ENCODE data around the gene FAM43A.

FAM43A gene

DNA sequence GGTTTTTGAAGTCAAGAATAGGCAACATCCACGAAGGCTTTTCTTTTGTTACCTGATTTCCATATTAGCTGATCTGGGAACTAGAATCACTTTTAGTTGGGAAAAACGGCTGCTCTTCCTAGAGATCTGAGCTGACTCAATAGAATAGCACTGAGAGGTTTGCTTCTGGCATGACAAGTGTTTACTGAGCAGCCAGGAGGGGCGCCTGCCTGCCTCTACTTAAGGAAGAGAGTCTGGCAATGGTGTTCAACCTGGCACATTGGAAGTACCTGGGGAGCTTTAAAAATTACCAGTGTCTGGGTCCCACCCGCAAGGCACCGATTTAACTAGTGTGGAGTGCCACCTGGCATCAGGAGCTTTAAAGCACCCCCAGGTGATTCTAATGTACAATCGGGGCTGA lies 34.4 kb downstream of the FAM43A start:
- no peaks in the 10 kb centered on the region for H3K9me3 ChIP-seq (ENCODE audit: low read depth, low read length)
- no peak for TF ChIP-seq EZH2 (IDR thresholded peaks at IDR 0.05)
- no peak for TF ChIP-seq FOXP2 (optimal IDR thresholded peaks at IDR 0.05; ENCODE audit: control extremely low read depth, extremely low read length, insufficient read depth)
- no peak for TF ChIP-seq POLR2AphosphoS5 (IDR thresholded peaks at IDR 0.05; ENCODE audit: borderline replicate concordance, low read depth, low read length)
- H3K36me3 ChIP-seq (ENCODE audit: insufficient read depth, low read length): no peaks in the 10 kb centered on the region
- no peak overlapping the region for H3K9ac ChIP-seq (ENCODE audit: insufficient read length)
- DNase-seq (ENCODE audit: low read depth, low spot score): no peak
- H3K4me3 ChIP-seq: no peak overlapping the region
- no peak overlapping the region for H3K27ac ChIP-seq

DNA sequence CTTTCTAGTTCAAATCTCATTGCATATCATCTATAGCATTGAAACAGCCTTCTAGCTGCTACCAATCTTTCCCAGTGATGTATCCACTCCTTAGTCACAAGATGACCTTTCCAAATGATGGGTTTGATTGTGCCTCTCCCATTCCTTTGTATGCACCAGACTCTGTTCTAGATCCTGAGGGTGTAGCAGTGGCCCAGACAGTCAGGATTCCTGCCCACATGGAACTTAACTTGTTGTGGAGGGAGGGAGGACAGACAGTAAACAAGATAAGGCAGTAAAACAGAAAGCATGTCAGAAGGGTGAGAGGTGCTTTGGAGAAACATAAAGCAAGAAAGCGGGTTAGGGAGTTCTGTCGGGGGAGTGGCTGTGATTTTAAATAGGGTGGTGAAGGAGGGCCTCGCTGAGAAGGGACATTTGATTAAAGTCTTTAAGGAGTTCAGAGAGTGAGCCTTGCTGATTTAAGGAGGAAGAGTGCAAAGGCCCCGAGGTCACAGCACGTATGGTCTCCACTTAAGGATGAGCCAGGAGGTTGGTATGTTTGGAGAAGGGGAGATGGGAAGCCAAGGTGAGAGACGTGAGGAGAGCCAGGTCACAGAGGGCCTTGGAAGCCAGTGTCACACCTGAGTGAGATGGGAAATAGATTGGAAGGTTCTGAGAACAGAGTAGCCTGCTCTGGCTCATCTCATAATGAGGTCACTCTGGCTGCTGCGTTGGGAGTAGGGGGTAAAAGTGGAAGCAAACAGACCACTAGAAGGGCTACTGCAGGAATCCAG lies 38.3 kb downstream of the FAM43A start:
- no peak overlapping the region for H3K4me3 ChIP-seq
- no peaks in the 10 kb centered on the region for H3K9me3 ChIP-seq (ENCODE audit: low read depth, low read length)
- H3K9ac ChIP-seq (ENCODE audit: insufficient read length): no peak overlapping the region
- TF ChIP-seq FOXP2 (optimal IDR thresholded peaks at IDR 0.05; ENCODE audit: control extremely low read depth, extremely low read length, insufficient read depth) (no peak), EZH2 (IDR thresholded peaks at IDR 0.05) (no peak), POLR2AphosphoS5 (IDR thresholded peaks at IDR 0.05; ENCODE audit: borderline replicate concordance, low read depth, low read length) (no peak)
- H3K36me3 ChIP-seq (ENCODE audit: insufficient read depth, low read length): no peaks in the 10 kb centered on the region
- H3K27ac ChIP-seq: no peak overlapping the region
- DNase-seq (ENCODE audit: low read depth, low spot score): no peak

DNA sequence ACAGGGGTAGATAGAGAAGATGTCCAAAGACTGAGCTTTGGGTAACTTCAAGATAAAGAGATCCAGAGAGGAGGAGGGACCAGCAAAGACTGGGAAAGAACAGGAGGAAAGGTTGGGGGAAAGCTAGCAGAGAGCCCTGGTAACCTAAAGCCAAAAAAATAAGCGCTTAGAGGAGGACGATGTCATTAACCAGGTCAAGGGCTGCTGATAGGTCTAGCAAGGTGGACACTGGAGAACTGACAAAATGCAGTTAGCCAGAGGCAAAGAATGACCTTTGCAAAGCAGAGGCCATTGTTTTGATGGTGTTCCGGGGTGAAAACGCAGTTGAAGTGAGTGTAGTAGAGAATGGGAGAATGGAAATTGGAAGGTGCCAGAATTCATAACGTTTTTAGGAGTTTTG lies 39.7 kb downstream of the FAM43A start:
- no peak for DNase-seq (ENCODE audit: low read depth, low spot score)
- H3K27ac ChIP-seq: no peak overlapping the region
- TF ChIP-seq EZH2 (IDR thresholded peaks at IDR 0.05) (no peak), POLR2AphosphoS5 (IDR thresholded peaks at IDR 0.05; ENCODE audit: borderline replicate concordance, low read depth, low read length) (no peak), FOXP2 (optimal IDR thresholded peaks at IDR 0.05; ENCODE audit: control extremely low read depth, extremely low read length, insufficient read depth) (no peak)
- H3K36me3 ChIP-seq (ENCODE audit: insufficient read depth, low read length): no peaks in the 10 kb centered on the region
- H3K9me3 ChIP-seq (ENCODE audit: low read depth, low read length): no peaks in the 10 kb centered on the region
- no peak overlapping the region for H3K4me3 ChIP-seq
- no peak overlapping the region for H3K9ac ChIP-seq (ENCODE audit: insufficient read length)

DNA sequence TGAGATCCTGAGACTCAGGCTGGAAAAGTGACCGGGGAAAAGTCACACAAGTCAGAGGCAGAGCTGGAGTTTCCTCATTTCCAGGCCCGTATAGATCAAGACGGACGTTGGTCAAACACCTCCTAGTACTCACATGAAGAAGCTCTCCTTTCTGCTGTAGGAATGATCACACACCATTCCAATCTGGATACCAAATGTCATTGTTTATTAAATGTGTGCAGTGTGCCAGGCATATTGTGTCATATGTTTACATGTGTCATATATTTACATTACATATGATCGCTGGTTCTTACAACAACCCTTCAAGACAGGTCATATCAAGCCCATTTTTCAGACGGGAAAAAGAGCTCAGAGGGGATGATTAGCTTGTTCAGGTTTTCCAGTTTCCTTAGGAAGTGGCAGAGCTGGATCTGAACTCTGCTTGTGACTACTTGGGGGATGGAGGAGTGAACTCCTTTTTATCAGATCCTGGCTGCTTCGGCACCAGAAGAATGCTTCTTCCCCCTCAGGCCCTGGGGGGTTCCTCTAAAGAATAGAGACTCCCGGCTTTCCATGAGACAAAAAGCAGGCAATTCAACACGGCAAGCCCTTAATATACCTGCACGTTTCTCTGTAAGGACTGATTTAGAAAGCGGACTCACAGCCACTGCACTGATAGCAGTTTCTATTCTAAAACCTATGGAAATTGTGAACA lies 41.9 kb downstream of the FAM43A start:
- Histone ChIP-seq H3K27ac (no peak overlapping the region), H3K36me3 (ENCODE audit: insufficient read depth, low read length) (no peaks in the 10 kb centered on the region), H3K9me3 (ENCODE audit: low read depth, low read length) (no peaks in the 10 kb centered on the region), H3K9ac (ENCODE audit: insufficient read length) (no peak overlapping the region), H3K4me3 (no peak overlapping the region)
- no peak for DNase-seq (ENCODE audit: low read depth, low spot score)
- TF ChIP-seq FOXP2 (optimal IDR thresholded peaks at IDR 0.05; ENCODE audit: control extremely low read depth, extremely low read length, insufficient read depth) (no peak), POLR2AphosphoS5 (IDR thresholded peaks at IDR 0.05; ENCODE audit: borderline replicate concordance, low read depth, low read length) (no peak), EZH2 (IDR thresholded peaks at IDR 0.05) (no peak)

DNA sequence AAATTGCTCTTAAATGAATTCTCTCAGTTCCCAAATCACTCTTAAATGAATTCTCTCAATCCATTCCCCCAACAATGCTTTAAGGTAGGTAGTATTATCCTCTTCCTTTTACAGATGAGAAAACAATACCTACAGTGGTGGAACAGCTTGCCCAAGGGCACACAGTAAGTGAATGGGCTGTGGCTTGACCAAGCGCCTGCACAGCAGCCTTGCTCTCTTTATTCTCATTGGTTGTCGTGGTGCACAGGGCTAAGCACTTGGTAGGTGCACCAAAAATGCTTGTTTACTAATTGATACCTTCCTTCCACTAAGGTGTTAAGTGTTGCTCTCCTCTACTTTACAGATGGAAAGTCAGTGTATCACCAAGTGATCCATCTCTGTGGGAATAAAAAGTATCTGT lies 43.3 kb downstream of the FAM43A start:
- no peak for DNase-seq (ENCODE audit: low read depth, low spot score)
- TF ChIP-seq EZH2 (IDR thresholded peaks at IDR 0.05): no peak
- Histone ChIP-seq H3K4me3 (no peak overlapping the region), H3K9ac (ENCODE audit: insufficient read length) (no peak overlapping the region), H3K36me3 (ENCODE audit: insufficient read depth, low read length) (no peaks in the 10 kb centered on the region), H3K27ac (no peak overlapping the region), H3K9me3 (ENCODE audit: low read depth, low read length) (no peaks in the 10 kb centered on the region)

DNA sequence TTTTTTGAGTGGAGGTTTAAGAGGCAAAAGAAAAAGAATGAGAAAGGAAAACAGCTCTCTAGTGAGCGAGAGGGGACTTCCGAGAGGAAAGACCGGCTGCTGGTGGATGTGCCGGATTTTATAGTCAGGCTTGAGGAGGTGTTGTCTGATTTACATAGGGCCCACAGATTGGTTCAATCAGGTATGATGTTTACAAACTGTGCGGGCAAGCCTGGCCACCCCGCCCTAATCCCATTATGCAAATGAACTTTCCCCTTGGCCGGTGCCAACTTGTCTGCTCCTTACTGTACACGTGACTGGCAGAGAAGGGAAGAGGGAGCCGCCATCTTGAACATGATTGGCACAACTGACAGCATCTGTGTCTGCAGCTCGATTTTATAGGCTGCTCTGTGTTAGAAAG lies 44.7 kb downstream of the FAM43A start:
- Histone ChIP-seq H3K36me3 (ENCODE audit: insufficient read depth, low read length) (no peaks in the 10 kb centered on the region), H3K27ac (no peak overlapping the region), H3K4me3 (no peak overlapping the region), H3K9me3 (ENCODE audit: low read depth, low read length) (no peaks in the 10 kb centered on the region), H3K9ac (ENCODE audit: insufficient read length) (no peak overlapping the region)
- DNase-seq (ENCODE audit: low read depth, low spot score): no peak
- TF ChIP-seq EZH2 (IDR thresholded peaks at IDR 0.05) (no peak), FOXP2 (optimal IDR thresholded peaks at IDR 0.05; ENCODE audit: control extremely low read depth, extremely low read length, insufficient read depth) (no peak), POLR2AphosphoS5 (IDR thresholded peaks at IDR 0.05; ENCODE audit: borderline replicate concordance, low read depth, low read length) (no peak)

DNA sequence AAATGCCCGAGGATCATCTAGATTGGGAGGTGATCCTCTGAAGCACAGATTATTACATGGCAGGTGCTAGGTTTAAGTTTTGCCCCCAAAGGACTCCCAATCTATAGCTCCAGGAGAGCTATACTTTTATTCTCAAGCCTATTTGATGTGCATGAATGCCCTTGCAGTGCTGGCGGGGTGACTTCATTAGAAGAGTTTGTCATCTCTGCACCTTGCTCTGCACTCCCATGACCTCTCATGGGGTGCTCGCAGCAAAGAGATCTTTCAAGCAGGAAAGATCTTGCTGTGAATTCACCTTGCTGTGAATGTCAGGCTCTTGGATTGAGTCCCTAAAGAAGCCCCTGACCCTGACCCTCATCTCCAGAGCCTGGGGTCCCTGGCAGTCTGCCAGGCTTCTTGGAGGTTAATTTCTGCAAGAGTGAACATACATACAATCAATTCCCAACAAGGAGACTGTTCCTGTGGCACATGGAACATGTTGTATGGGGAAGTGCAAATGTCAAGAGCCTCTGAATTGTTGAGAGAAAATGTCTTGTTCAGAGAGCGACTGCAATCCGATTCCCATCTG lies 45.9 kb downstream of the FAM43A start:
- no peaks in the 10 kb centered on the region for H3K9me3 ChIP-seq (ENCODE audit: low read depth, low read length)
- H3K4me3 ChIP-seq: no peak overlapping the region
- H3K36me3 ChIP-seq (ENCODE audit: insufficient read depth, low read length): no peaks in the 10 kb centered on the region
- DNase-seq (ENCODE audit: low read depth, low spot score): no peak
- no peak overlapping the region for H3K9ac ChIP-seq (ENCODE audit: insufficient read length)
- TF ChIP-seq FOXP2 (optimal IDR thresholded peaks at IDR 0.05; ENCODE audit: control extremely low read depth, extremely low read length, insufficient read depth) (no peak), POLR2AphosphoS5 (IDR thresholded peaks at IDR 0.05; ENCODE audit: borderline replicate concordance, low read depth, low read length) (no peak), EZH2 (IDR thresholded peaks at IDR 0.05) (no peak)
- no peak overlapping the region for H3K27ac ChIP-seq

DNA sequence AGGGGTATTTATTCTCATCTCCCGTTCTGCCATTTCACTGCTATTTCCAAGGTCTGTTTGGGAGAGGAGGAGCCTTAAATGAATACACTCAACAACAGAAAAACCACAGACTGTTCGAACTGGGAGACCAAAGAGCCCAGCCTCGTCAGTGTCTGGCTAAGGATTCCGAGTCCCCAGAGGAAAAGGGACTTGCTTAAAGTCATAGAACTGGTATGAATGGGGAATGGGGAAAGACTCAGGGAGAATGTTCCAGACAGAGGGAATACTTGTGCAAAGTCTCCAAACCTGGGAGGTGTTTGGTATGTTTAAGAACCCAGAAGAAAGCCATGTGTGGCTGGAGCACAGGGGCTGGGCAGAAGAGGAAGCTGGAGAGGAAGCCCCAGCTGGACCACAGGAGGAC lies 46.9 kb downstream of the FAM43A start:
- TF ChIP-seq POLR2AphosphoS5 (IDR thresholded peaks at IDR 0.05; ENCODE audit: borderline replicate concordance, low read depth, low read length) (no peak), EZH2 (IDR thresholded peaks at IDR 0.05) (no peak), FOXP2 (optimal IDR thresholded peaks at IDR 0.05; ENCODE audit: control extremely low read depth, extremely low read length, insufficient read depth) (no peak)
- Histone ChIP-seq H3K27ac (no peak overlapping the region), H3K4me3 (no peak overlapping the region), H3K9ac (ENCODE audit: insufficient read length) (no peak overlapping the region), H3K9me3 (ENCODE audit: low read depth, low read length) (no peaks in the 10 kb centered on the region), H3K36me3 (ENCODE audit: insufficient read depth, low read length) (no peaks in the 10 kb centered on the region)
- no peak for DNase-seq (ENCODE audit: low read depth, low spot score)

Data from SK-N-MC (cell line).